Stimulated activated CD4-positive, alpha-beta T cell treated with anti-CD3 and anti-CD28 coated beads, Interleukin-1b, Interleukin-23, amount 100 ng/mL, for 24 hours (primary cell): ENCODE data around the gene DNASE1L1.
A peak's percentile ranks its signal among the peaks of the same experiment; 100 is the strongest.
"Not testable (repeated sequence)": the region's sequence is repeated elsewhere in the genome, so short reads cannot be mapped to it uniquely, and the experiment has no call there.

Source experiments
- DNase-seq, 4 experiments: peaks; one replicate each; pipeline ENCODE4 v3.0.0-alpha.2; 2020; ENCODE audit warnings: low read depth in 4 of 4, low spot score in 1 of 4

DNASE1L1 gene

DNA sequence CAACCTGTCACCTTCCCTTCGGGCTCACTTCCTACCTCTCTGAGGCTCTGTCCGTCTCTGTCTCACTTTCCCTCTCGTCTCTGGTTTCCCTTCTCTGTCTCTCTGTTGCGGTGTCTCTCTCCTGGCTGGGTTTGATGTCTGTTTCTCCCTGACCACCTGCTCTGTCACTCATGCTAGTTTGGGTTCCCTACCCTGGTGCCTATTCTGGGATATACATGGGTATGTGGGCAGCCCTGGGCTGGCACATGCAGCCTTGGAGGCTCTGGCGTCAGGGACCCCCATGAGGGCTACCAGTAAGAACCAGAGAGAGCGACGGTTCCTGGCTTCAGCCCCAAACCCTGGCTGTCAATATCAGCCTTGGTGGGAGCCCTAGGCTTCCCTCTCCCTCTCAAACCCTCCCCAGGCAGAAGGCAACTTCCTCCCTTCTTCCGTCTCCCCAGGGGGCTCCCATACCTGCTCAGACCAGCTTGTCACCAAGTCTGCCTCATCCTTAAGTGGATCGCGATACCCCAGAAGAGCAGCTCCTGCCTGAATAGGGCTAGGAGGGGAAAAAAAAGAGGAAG lies 314 bp downstream of the DNASE1L1 start:
- DNase-seq = no peak

DNA sequence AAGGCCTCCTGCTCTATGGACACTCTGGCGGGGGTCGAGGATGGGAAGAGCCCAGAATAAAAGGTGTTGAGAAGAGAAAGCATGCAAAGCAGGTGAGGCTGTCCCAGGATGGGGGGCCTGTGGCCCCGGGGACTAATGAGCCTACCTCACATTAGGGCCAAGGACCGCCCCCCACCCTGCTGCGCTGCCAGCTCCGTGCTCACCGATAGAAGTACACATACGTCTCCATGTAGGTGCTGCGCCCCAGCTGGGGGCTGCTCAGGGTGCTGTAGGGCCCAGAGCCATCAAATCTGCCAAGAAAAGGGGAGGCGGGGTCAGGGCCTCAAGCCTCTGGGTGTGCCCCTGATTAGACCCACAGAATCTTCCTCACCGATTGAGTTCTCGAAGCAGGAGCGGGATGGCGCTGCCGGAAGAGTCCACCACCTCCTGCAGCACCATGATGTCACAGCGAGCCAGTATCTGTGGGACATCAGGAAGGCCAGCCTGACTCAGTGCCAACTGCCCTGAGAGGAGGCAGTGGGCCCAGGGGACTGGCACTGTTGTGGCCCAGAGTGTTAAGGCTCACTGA lies 4.3 kb downstream of the DNASE1L1 start:
- no peak for DNase-seq

DNA sequence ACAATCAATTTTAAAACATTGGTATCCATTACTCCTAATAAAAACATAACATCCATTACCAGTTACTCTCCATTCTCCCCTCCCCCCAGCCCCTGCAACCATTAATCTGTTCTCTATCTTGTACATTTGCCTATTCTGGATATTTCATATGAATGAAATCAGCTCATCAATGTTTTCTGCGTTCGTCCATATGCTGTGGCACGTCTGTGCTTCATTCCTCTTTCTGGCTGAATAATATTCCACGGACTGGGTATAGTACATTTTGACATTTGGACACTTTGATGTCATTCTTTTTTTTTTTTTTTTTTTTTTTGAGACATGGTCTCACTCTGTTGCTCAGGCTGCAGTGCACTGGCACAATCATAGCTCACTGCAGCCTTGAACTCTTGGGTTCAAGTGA lies 5.2 kb downstream of the DNASE1L1 start:
- no peak for DNase-seq

DNA sequence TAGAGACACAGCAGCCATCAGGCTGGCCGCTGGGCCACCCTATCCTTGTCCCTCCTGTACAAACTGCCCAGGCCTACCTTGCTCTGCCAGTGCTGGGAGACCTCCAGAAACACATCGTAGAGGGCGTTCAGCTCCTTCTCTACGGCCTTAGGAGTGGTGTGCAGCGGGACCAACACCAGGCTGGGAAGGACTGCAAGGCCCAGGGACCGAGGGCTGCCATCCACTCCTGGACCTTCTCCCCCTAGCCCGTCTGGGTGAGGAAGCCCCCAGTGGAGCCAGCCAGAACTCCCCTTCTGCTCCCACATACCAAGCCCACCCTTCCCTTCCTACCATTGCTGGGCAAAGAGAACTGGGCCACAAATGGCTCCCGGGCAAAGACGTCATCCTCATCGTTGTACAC lies 5.9 kb downstream of the DNASE1L1 start:
- DNase-seq = no peak

DNA sequence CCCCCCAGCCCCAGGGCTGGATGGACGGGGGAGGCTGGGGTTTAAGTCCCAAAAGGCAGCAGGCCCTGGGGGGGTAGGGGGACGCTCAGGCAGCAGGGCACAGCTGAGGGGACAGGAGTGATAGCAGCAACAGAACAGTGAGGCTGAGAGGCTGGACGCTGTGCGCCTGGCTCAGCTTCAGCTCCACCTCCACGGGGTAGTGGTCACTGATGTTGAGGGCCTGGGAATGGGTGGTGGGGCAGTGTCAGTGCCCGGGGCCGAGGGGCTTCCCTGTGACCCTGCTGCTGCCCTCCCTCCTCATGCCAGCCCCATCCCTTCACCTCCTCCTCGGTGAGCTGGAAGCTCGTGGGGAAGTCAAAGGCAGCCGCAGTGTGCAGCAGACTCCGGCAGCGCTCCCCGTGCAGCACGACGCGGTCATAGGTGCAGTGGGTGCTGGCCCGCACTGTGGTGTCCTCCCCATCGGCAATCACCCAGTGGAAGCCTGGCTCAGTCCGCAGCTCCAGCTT lies 6.4 kb downstream of the DNASE1L1 start:
- no peak for DNase-seq

DNA sequence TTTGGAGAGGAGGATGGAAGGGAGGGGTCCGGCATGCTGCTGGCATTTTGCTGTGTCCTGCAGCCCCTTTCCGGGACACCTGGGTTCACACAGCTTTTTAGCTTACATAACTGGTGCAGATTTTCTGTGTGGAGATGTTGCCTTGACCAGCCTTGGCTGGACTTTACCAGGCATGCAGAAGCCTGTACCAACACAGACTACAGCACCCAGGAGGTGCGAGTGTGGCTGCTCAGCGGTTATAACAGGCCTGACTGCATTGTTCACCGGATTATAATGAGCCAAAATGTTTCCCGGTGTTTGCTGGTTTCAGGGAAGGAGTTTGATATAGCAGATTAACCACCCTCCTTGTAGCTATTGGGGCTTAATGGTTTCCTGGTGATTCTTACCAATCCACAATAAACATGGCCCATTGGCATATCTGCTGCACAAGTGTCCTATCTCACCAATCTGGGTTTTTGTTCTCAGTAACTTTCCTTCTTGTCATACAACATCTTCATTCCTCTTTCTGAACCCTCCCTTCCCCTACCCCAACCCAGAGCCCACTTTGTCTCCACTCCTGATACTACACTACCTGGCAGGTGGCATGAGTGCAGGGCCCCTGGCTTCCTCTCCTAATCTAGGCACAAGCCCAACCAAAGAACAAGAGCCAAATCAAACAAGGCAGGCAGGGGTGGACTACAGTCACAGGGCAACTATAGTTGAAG lies 7.0 kb downstream of the DNASE1L1 start:
- no peak for DNase-seq

DNA sequence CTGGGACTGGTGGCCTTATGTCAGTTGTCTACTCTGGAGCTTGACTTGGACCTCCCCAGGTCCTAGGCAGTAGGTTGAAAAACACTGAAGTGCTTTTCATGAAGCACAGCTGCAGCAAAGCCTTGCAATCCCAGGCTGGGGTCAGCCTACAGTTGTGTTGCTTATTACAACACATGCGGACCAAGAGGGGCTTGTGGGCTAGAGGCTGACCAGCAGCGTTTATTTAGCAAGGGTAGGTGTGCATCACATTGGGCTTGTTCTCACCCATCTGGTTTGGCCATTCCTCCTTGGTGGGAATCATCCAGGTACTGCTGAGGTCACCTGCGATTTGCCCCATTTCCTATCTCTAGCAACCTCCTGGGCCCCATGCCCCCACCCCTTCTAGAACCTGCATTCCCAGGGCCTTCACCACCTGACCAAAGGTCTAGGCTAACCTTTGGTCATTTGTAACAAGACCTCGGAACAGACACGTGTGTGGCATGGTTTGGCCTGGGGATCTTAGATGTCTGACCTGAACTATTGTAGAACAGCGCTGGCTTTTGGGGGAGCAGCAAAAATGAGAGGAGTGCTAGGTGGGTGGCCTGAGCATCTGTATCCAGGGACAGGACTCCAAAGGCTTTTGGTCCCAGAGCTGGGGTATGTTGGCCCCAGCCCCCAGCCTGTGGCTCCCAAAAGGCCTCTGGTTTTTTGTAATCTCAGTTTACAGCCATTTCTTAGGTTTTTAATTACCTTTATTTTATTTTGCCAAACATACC lies 7.8 kb downstream of the DNASE1L1 start:
- DNase-seq = no peak

DNA sequence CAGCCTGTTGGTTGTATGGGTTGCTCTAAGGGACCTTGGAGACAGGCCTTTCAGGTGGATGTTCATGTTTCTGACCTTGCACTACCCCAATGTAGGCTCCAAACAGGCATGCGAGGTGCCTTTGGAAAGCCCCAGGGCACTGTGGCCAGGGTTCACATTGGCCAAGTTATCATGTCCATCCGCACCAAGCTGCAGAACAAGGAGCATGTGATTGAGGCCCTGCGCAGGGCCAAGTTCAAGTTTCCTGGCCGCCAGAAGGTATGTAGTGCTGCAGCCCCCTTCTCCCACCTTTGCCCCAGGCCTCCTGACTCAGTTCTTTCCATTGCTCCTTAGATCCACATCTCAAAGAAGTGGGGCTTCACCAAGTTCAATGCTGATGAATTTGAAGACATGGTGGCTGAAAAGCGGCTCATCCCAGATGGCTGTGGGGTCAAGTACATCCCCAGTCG lies 8.7 kb downstream of the DNASE1L1 start:
- DNase-seq = not testable (repeated sequence)

DNA sequence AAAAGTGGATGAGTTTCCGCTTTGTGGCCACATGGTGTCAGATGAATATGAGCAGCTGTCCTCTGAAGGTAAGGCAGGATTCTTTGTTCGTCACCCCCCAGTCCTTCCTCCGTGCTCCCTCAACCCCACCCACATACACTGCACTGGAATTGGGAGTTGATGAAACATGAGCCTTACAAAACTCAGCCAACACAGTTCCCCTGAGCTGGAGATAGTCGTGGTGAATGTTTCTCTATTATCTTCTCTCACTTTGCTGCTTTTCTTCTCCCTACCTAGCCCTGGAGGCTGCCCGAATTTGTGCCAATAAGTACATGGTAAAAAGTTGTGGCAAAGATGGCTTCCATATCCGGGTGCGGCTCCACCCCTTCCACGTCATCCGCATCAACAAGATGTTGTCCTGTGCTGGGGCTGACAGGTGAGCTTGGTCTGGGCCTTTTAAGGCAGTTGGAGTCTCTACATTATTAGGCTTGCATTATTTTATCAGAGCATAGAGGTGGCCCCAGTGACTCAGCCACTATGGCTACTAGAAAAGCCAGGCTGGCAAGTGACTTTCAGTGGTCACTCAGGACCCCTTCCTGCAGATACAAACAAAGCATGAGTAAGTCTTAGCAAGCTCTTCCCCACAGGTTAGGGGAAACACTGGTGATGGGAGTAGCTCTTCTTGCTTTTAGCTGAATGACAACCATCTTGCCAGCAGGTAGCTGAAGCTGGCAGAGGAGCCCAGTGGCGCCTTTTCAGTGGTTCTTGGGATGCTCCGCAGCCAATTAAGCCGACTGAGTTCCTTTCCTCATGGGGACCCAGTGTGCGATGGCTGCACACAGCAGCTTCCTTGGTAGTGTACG lies 9.3 kb downstream of the DNASE1L1 start:
- no peak for DNase-seq

DNA sequence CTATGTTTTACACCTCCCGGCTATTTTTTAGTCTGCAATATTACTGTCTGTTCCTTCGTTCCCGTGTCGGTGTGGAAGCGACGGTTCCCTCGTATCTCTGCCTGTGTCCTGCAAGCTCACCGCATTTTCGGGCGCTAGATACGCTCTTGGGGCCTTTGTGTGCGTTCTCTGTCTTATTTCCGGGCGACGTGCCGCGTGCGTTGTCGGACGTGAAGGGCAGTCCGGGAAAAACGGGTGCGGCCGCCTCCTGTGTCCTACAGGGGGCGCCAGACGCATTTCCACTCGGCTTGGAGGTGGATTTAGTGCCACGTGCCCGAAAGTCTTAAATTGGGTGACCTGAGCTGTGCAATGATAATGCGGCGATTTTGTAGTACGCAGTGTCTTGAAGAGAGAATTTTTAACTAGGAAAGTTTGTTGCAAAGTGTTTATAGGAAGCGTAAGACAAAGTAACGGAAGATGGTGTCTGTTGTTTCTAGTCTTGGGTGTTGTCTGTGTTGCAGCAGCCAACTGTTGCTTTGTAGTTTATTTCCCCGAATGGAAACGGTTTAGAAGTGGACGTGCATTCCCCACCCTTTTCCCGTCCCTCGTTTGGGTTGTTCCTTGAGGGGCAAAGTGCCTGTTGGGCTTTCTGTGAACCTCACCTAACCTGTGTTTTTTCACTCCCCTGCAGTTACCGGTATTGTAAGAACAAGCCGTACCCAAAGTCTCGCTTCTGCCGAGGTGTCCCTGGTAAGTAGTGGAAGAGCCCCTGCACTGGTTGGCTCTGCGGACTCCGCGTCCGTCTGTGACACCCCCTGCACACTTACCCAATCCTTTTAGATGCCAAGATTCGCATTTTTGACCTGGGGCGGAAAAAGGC lies 10.2 kb downstream of the DNASE1L1 start:
- DNase-seq = peak; percentile 59 to 69 (median 62)

DNA sequence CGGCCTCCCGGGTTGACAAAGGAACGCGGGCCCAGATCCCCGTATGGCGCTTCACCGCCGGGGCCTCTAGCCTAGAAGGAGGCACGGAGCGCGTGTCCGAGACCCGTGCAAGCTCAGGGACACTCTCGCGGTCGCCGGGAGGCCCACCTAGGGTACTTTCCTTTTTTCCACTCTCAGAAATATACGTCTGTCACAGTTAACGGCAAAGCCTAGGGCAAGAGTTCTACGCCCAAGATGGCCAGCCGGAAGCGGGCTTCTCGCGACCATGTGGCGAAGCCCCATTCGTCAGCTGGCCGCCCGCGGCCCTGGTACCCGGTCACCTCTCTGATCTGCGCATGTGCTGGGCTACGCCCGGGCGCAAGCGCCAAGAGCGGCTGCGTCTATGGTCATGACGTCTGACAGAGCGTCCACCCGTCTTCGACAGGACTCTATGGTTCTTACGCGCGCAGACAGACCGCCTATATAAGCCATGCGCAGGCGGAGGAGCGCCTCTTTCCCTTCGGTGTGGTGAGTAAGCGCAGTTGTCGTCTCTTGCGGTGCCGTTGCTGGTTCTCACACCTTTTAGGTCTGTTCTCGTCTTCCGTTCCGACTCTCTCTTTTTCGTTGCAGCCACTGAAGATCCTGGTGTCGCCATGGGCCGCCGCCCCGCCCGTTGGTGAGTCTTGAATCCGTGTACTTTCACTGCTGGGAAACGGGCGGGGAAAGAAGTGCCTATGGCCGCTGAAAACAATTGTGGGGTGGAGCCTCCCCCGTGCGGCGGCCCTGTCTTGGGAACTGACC lies 11.0 kb downstream of the DNASE1L1 start, which contains the start of gene RPL10:
Gene RPL10, plus strand, starts transcription at position 490 of the 780 bp plus-strand sequence. Its CDS starts 143 bp downstream, at position 633.
- DNase-seq = peak; percentile 60 to 82 (median 70)

DNA sequence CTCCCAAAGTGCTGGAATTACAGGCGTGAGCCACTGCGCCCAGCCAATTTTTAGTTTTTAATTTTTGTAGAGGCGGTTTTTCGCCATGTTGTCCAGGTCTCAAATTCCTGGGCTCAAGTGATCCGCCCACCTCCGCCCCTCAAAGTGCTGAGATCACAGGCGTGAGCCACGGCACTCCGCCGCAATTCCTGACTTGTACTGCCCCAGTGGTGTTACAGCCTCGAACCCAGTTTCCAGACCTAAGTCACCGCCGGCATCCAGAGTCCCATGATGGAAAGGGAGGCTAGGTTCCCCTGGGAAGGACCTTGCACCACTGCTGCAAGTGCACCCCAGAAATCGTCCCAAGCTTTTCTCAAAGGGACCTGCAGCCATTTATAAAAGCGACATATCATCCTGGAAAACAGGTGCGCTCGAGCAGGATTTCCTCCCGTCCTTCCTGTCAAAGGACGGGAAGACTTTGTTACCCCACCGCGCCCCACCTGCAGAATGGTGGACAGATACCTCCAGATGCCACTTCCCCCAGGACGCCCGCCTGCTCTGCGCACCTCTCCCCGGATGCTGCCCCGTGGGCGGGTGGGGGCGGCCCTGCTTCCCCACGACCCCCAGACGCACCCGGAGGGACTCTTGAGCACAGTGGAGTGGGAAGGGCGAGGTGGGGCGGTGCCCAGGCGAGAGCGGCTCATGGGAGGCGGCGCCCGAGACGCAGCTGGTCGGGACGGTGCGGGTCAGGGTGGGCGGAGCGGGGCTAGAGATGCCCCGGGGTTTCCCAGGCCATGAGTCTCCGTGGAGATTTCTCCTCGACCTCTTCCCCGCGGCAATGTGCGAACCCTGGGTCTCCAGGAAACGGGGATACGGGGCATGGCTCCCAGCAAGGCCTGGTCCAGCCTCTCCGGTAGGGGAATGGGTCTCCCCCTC lies 11.8 kb downstream of the DNASE1L1 start:
- peak in 2 of 4 experiments; percentile 47 to 66 for DNase-seq

DNA sequence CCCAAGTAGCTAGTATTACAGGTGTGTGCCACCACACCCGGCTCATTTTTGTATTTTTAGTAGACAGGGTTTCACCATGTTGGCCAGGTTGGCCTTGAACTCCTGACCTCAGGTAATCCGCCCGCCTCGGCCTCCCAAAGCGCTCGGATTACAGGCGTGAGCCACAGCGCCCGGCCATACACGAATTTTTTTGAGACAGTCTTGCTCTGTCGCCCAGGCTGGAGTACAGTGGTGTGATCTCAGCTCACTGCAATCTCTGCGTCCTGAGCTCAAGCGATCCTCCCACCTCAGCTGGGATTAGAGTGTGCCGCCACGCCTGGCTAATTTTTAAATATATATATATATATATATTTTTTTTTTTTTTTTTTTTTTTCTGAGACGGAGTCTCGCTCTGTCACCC lies 12.7 kb downstream of the DNASE1L1 start:
- not testable (repeated sequence) for DNase-seq

DNA sequence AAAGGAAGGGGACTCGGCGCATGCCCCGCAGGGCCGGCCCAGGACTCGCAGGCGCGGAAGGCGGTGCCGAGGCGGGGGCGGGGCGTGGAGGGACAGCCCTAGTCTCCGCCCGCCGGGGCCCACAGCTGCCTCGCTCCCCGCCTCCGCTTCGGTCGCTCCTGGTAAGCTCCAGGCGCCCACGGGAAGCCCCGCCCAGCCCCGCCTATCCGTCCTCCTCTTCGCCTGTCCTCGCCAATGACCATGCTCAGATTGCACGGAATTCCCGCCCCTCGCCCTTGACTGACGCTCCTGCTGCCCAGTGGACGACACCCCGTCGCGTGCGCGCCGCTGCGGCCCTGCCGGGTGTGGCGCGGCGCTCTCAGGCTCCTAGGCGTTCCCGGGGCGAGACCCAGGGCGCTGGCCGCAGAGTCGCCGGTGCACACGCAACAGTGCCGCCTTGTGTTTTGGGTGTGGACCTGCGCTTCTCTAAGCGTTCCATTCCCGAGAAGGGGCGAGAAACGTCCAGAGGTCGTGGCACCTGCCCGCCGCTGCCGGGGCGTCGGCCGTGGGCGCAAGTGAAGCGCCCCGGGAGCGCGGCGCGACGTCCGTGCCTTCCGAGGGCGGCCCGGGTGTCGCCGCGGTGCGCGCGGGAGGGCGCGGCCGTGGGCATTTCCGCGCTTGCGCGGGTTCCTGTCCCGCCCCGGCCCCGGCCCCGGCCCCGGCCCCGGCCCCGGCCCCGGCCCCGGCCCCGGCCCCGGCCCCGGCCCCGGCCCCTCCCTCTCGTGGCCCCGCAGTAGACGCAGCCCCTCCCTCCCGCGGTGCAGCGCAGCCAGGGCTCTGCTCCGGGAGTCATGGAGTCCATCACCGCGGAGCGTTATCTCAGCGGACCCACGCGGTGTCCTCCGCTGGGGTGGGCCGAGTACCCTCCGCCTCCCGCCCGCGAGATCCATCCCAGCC lies 19.0 kb downstream of the DNASE1L1 start:
- DNase-seq = not testable (repeated sequence)

DNA sequence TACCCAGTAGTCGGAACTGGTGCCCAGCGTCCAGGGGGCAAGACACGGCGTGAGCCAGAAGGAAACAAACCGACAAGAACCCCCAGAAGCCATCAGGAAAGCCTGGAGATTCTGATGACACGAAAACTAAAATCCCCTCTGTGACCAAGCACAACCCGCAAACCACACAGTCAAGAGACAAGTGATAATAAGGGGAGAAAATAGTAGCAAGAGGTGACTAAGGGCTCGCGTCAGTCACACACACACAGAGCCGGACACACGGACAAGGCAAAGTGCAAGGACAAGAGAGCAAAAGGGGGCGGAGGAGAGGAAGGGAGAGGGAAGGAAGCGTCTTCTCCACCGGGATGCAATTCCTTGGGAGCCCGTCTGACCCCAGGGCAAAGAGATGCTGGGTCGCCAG lies 20.4 kb downstream of the DNASE1L1 start:
- not testable (repeated sequence) for DNase-seq

DNA sequence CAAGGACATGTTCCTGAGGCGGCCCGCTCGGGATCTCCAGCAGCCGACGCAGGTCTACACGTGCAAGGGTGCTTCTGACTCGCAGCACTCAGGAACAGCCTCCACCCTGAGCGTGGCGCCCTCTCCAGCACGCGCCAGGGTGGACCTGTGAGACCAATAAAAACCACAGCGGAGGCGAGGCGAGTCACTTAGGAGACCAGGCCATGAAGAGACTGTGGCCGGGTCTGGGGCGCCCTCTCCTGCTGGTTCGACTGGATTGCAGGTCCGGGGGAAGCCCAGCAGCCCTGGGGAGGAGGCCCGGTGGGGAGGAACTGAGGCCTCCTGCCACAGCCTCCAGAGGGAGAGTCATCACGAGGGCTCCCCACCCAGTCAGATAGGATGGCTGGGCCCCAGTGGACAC lies 21.0 kb downstream of the DNASE1L1 start:
- DNase-seq = not testable (repeated sequence)
